GM21360 (cell line): ENCODE measurements around the gene ARHGAP36.

Source experiments
- ATAC-seq: cut with Tn5 transposase; IDR thresholded peaks from one replicate; pipeline ENCODE4 v1.9.1; 2021; ENCODE audit warnings: mild to moderate bottlenecking, moderate library complexity; ENCODE audit not compliant: unreplicated experiment

The ARHGAP36 gene

GRCh38 chrX:131068945-131069719 is 11.0 kb downstream of the ARHGAP36 start:
- ATAC-seq: peak; percentile 52

DNA sequence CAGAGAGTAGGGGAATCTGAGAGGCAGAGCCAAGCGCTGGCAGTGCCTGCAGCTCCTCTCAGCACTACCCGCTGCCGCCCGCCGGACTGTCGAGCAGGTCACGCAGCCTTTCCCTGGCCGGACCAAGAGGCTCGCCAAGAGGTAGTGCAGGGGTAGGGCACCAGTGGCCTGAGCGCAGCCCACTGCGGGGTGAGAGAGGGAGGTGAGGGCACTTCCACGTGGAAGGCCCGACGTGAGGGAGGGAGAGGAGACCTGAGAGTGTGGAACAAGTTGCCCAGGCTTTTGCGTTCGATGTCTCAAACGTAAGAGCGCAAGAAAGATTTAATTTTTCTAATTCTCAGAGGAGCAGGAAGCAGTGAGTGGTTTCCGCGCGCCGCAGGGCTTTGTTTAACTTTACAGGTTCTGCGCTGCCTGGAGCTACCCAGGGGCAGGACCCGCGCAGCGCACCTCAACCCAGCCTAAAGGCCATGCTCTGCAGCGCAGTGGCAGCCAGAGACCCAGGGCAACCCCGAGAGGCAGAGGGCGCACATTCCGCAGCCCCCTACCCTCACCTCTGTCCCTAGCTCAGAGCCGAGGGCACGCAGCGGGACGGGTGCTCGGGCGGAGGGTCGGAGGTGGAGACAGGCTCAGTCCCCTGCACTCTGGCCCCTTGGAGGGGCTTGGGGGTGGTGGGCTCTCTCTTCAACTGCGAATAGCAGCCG is 14.9 kb downstream of the ARHGAP36 start:
- ATAC-seq: no peak

GRCh38 chrX:131073607-131074006 is 15.5 kb downstream of the ARHGAP36 start:
- no peak for ATAC-seq

- ATAC-seq: no peak
These were observed 23.9 kb downstream of the ARHGAP36 start for GRCh38 chrX:131081772-131082740.

DNA sequence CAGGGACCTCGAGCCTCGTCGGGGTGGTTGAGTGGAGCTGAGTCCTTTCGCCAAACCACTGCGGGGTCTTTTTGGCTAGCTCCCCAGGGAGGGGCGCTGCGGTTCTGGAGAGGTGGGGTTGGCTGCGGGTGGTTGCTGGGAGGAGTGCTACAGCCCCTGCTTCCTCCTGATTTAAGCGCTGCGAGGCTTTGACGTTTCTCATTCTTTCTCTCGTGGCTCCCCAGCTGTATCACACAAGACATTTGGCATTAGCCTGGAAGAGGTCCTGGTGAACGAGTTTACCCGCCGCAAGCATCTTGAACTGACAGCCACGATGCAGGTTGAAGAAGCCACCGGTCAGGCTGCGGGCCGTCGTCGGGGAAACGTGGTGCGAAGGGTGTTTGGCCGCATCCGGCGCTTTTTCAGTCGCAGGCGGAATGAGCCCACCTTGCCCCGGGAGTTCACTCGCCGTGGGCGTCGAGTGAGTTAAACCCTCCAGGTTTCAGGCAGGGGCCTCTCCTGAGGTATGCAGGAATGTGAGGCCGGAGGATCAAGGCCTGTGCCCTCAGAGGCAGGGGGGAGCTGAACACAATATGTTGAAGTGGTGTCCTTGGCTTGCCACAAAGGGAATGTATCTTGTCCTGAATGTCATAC is 25.5 kb downstream of the ARHGAP36 start:
- no peak for ATAC-seq

DNA sequence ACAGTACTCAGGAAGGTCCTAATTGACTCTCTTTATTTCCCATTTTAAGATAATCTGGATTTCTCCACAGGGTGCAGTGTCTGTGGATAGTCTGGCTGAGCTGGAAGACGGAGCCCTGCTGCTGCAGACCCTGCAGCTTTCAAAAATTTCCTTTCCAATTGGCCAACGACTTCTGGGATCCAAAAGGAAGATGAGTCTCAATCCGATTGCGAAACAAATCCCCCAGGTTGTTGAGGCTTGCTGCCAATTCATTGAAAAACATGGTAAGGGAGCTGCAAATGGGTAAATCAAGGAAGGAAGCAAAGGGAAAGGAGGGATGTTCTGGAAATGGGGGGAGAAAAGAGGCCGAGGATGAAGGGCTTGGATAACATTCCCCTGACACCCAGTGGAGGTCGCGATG is 26.0 kb downstream of the ARHGAP36 start:
- ATAC-seq: no peak

DNA sequence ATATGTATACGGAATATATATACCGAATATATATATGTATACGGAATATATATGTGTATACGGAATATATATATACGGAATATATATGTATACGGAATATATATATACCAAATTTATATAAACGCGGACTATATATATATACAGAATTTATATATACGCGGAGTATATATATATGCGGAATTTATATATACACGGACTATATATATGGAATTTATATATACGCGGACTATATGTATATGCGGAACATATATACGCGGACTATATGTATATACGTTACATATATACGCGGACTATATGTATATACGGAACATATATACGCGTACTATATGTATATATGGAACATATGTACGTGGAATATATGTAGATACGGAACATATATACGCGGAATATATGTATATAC is 78.6 kb downstream of the ARHGAP36 start:
- no peak for ATAC-seq

DNA sequence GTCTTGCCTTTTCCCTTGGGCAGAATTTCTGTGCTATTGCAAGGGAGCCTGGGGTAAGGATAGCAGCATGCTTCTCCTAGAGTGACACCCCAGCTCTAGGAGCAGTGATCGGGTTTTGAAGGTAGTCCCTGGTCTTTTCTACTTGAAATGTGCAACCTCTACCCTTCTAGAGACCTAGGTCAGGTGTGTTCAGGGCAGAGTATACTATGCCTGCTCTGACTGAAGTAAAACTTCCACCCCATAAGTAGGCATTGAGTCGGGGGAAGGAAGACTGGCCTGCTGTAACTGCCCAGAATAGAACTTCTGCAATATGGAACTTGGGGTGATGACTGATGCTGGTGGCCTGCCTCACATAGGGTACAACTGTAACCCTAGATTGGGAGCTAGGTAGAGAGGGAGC is 80.9 kb downstream of the ARHGAP36 start:
- no peak for ATAC-seq
